SK-N-SH treated with all-trans-retinoic acid at 6 μM for 48 hours (cell line): Measurements from ENCODE around the gene SMG5.

Source experiments
- BACH2 ChIP-seq: fragments of 250-450 bp; sonication (Bioruptor Pico); IDR thresholded peaks from 2 replicates; pipeline ENCODE4 v1.9.0; 2021; ENCODE audit warnings: mild to moderate bottlenecking, borderline replicate concordance
- ESRRG ChIP-seq: fragments of 250-450 bp; sonication (Bioruptor Pico); IDR thresholded peaks from 2 replicates; pipeline ENCODE4 v1.6.1; 2021; ENCODE audit warnings: mild to moderate bottlenecking
- PATZ1 ChIP-seq: fragments of 250-450 bp; sonication (Bioruptor Pico); IDR thresholded peaks from 2 replicates; pipeline ENCODE4 v1.8.0; 2020; ENCODE audit warnings: mild to moderate bottlenecking, moderate library complexity, borderline replicate concordance
- POU6F1 ChIP-seq: fragments of 250-450 bp; sonication (Bioruptor Pico); IDR thresholded peaks from 2 replicates; pipeline ENCODE4 v1.8.0; 2021; ENCODE audit warnings: low read depth, mild to moderate bottlenecking, moderate library complexity, borderline replicate concordance
- RARB ChIP-seq: fragments of 250-450 bp; sonication (Bioruptor Pico); IDR thresholded peaks from 2 replicates; pipeline ENCODE4 v1.8.0; 2021; ENCODE audit warnings: mild to moderate bottlenecking, moderate library complexity
- ZFP3 ChIP-seq: fragments of 250-450 bp; sonication (Bioruptor Pico); IDR thresholded peaks from 2 replicates; pipeline ENCODE4 v1.5.0; 2020; ENCODE audit warnings: mild to moderate bottlenecking, moderate library complexity
- ZFP30 ChIP-seq: fragments of 450-650 bp; formaldehyde crosslinking; IDR thresholded peaks from 2 replicates; pipeline ENCODE4 v1.5.0; 2022; ENCODE audit warnings: mild to moderate bottlenecking, moderate library complexity
- ZNF8 ChIP-seq: fragments of 450-650 bp; formaldehyde crosslinking; IDR thresholded peaks from 2 replicates; pipeline ENCODE4 v1.5.0; 2020; ENCODE audit warnings: mild to moderate bottlenecking, moderate library complexity

GRCh38 chr1:156263288-156263655 is 19.4 kb downstream of the SMG5 start:
- TF ChIP-seq PATZ1 (no peak), ZFP3 (CRISPR knock-in tag) (no peak), BACH2 (CRISPR knock-in tag) (no peak), ZFP30 (CRISPR knock-in tag) (no peak), ESRRG (CRISPR knock-in tag) (no peak), POU6F1 (CRISPR knock-in tag) (no peak), ZNF8 (CRISPR knock-in tag) (no peak), RARB (CRISPR knock-in tag) (no peak)
